ENCODE data around the gene LRRC1.

Gene LRRC1

DNA sequence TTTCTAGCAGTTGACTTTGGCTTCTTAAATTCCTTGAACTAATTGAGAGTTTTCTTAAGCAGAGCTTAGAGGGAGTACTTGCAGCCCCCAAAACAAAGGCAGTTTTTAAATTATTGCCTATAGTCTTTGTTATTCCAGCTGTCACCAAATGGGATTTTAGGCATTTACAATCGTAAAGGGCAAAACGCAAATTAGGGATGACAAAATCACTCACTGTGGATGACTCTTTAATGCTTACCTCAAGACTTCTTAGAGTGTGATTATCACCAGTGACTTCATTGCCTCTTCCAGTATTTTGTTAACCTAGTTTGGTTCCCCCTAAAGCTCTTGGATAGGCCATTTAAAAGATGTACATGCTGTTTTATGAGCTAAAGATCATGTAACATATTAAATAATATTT, 126.8 kb downstream of the LRRC1 start:
- no peaks in the 10 kb centered on the region for H3K9me3 ChIP-seq (ENCODE audit: insufficient read depth, low read length)
- H3K27me3 ChIP-seq (ENCODE audit: insufficient read depth, insufficient read length), result no peaks in the 10 kb centered on the region
- no peak for TF ChIP-seq ZNF274 (IDR thresholded peaks at IDR 0.05; ENCODE audit: low read depth, low read length)
- TF ChIP-seq YY1 (IDR thresholded peaks at IDR 0.05; ENCODE audit: insufficient read depth, insufficient read length), result no peak
- no peak for TF ChIP-seq SUZ12 (IDR thresholded peaks at IDR 0.05; ENCODE audit: extremely low read depth, insufficient read depth, insufficient read length)
- H3K9ac ChIP-seq (ENCODE audit: insufficient read length, low read depth), result no peak overlapping the region
- H3K4me3 ChIP-seq (ENCODE audit: insufficient read length, low read depth), result no peak overlapping the region
- DNase-seq (ENCODE audit: low read depth, low spot score), result no peak
- no peaks in the 10 kb centered on the region for H3K36me3 ChIP-seq (ENCODE audit: insufficient read depth, insufficient read length, low read length)
- no peaks in the 10 kb centered on the region for H3K4me1 ChIP-seq (ENCODE audit: insufficient read depth, insufficient read length)

DNA sequence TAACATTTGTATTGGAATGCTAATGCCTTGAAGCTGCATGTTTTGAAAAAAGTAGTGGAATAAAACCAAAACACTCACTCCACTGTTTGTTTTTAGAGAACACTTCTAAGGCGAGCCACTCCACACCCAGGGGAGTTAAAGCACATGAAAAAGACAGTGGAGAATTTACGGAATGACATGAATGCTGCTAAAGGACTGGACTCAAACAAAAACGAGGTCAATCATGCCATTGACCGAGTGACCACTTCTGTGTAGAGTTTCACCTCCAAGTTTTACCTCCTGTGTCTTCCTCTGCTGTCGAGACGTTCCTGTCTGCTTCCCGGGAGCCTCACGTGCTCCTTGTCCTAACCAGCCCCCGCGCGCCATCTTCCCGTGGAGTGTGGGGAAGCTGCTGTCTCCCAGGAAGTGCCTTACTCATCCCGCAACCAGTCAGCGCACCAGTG, 127.8 kb downstream of the LRRC1 start:
- TF ChIP-seq YY1 (IDR thresholded peaks at IDR 0.05; ENCODE audit: insufficient read depth, insufficient read length) (no peak), ZNF274 (IDR thresholded peaks at IDR 0.05; ENCODE audit: low read depth, low read length) (no peak), SUZ12 (IDR thresholded peaks at IDR 0.05; ENCODE audit: extremely low read depth, insufficient read depth, insufficient read length) (no peak)
- no peak for DNase-seq (ENCODE audit: low read depth, low spot score)
- no peaks in the 10 kb centered on the region for H3K9me3 ChIP-seq (ENCODE audit: insufficient read depth, low read length)
- H3K4me3 ChIP-seq (ENCODE audit: insufficient read length, low read depth), result no peak overlapping the region
- no peaks in the 10 kb centered on the region for H3K4me1 ChIP-seq (ENCODE audit: insufficient read depth, insufficient read length)
- H3K36me3 ChIP-seq (ENCODE audit: insufficient read depth, insufficient read length, low read length), result no peaks in the 10 kb centered on the region
- no peaks in the 10 kb centered on the region for H3K27me3 ChIP-seq (ENCODE audit: insufficient read depth, insufficient read length)
- H3K9ac ChIP-seq (ENCODE audit: insufficient read length, low read depth), result no peak overlapping the region

DNA sequence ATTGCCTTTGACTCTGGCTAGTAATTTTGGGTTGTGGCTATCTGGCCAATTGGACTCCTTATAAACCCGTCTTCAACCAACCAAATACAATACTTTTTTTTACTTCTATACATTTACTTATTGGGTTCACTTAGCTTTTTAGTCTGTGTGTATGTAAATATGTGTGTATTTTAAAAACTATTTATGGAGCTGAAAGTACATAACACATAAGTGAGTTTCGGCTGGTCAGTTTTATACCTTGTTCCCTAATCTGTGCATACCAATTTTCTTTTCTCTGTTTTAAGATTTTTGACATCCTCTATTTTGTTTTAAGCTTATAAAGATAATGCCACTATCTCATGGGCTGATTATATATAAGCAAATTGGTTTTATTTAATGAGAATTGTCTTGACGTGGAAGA, 129.5 kb downstream of the LRRC1 start:
- H3K27me3 ChIP-seq (ENCODE audit: insufficient read depth, insufficient read length), result no peaks in the 10 kb centered on the region
- H3K4me3 ChIP-seq (ENCODE audit: insufficient read length, low read depth), result no peak overlapping the region
- TF ChIP-seq ZNF274 (IDR thresholded peaks at IDR 0.05; ENCODE audit: low read depth, low read length) (no peak), SUZ12 (IDR thresholded peaks at IDR 0.05; ENCODE audit: extremely low read depth, insufficient read depth, insufficient read length) (no peak), YY1 (IDR thresholded peaks at IDR 0.05; ENCODE audit: insufficient read depth, insufficient read length) (no peak)
- no peaks in the 10 kb centered on the region for H3K4me1 ChIP-seq (ENCODE audit: insufficient read depth, insufficient read length)
- H3K36me3 ChIP-seq (ENCODE audit: insufficient read depth, insufficient read length, low read length), result no peaks in the 10 kb centered on the region
- no peaks in the 10 kb centered on the region for H3K9me3 ChIP-seq (ENCODE audit: insufficient read depth, low read length)
- H3K9ac ChIP-seq (ENCODE audit: insufficient read length, low read depth), result no peak overlapping the region
- DNase-seq (ENCODE audit: low read depth, low spot score), result no peak

DNA sequence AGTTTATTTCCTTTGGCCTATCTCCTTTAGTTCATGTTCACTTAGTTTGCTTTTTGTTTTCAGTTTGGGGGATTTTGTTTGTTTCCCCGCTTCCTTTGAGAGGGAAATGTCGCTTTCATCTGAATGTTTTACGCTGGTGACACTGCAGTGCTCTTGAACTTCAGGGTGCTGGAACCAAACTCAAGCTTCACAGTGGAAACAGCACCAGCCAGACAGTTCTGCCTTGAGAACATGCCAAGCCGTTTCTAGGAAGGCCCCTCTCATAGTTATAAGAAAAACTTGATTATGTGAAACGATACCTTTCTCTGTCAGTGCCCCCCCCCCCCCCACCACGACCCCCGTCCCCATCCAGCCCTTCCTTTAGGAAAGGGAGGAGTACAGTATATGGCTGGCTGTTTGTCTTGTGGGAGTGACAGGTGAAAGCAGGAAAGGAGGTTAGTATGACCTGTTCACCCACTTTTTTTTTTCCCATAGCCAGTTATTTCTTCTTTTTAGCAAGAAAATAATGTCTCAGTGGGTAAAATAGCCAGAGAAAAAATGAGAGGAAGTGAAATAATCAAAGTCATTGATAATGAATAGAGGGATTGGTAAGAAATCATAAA, 130.1 kb downstream of the LRRC1 start:
- no peak overlapping the region for H3K9ac ChIP-seq (ENCODE audit: insufficient read length, low read depth)
- no peaks in the 10 kb centered on the region for H3K9me3 ChIP-seq (ENCODE audit: insufficient read depth, low read length)
- H3K4me1 ChIP-seq (ENCODE audit: insufficient read depth, insufficient read length), result no peaks in the 10 kb centered on the region
- H3K36me3 ChIP-seq (ENCODE audit: insufficient read depth, insufficient read length, low read length), result no peaks in the 10 kb centered on the region
- TF ChIP-seq ZNF274 (IDR thresholded peaks at IDR 0.05; ENCODE audit: low read depth, low read length), result no peak
- TF ChIP-seq YY1 (IDR thresholded peaks at IDR 0.05; ENCODE audit: insufficient read depth, insufficient read length), result no peak
- no peak for TF ChIP-seq SUZ12 (IDR thresholded peaks at IDR 0.05; ENCODE audit: extremely low read depth, insufficient read depth, insufficient read length)
- no peak overlapping the region for H3K4me3 ChIP-seq (ENCODE audit: insufficient read length, low read depth)
- no peak for DNase-seq (ENCODE audit: low read depth, low spot score)
- H3K27me3 ChIP-seq (ENCODE audit: insufficient read depth, insufficient read length), result no peaks in the 10 kb centered on the region

DNA sequence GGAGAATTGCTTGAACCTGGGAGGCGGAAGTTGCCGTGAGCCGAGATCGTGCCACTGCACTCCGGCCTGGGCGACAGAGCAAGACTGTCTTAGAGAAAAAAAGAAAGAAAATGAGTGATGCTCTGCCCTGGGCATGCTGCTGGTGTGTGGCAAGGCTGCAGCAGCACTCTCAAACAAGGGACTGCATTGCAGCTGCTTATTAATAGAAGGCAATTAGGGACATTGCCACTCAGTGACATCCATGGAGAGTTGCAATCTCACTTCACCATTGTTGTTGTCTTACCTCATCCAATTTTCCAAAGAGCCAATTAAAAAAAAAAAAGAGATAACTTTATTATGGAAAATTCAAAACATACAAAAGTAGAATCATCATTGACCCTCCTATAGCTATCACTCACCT, 131.1 kb downstream of the LRRC1 start:
- Histone ChIP-seq H3K4me3 (ENCODE audit: insufficient read length, low read depth) (no peak overlapping the region), H3K9me3 (ENCODE audit: insufficient read depth, low read length) (no peaks in the 10 kb centered on the region), H3K9ac (ENCODE audit: insufficient read length, low read depth) (no peak overlapping the region), H3K4me1 (ENCODE audit: insufficient read depth, insufficient read length) (no peaks in the 10 kb centered on the region), H3K27me3 (ENCODE audit: insufficient read depth, insufficient read length) (no peaks in the 10 kb centered on the region), H3K36me3 (ENCODE audit: insufficient read depth, insufficient read length, low read length) (no peaks in the 10 kb centered on the region)
- TF ChIP-seq ZNF274 (IDR thresholded peaks at IDR 0.05; ENCODE audit: low read depth, low read length), result no peak
- no peak for TF ChIP-seq YY1 (IDR thresholded peaks at IDR 0.05; ENCODE audit: insufficient read depth, insufficient read length)
- no peak for TF ChIP-seq SUZ12 (IDR thresholded peaks at IDR 0.05; ENCODE audit: extremely low read depth, insufficient read depth, insufficient read length)
- DNase-seq (ENCODE audit: low read depth, low spot score), result no peak

DNA sequence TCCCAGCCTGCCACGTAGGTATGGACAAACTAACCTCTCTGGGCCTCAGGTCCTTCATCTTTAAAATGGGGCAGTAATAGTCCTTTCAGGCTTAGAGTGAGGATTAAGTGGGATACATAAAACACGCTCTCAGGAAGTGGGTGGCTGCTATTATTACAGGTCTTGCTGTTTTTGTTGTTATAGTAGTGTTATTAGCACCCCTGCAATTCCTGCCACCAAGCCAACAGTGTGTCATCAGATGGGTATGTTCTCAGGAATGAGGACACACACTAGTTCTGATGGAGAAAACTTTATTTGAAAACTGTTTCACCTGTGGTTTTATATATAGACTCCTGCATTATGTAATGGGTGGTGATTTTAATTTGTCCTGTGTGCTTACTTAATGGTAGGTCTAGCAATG, 131.7 kb downstream of the LRRC1 start:
- TF ChIP-seq YY1 (IDR thresholded peaks at IDR 0.05; ENCODE audit: insufficient read depth, insufficient read length), result no peak
- TF ChIP-seq ZNF274 (IDR thresholded peaks at IDR 0.05; ENCODE audit: low read depth, low read length), result no peak
- TF ChIP-seq SUZ12 (IDR thresholded peaks at IDR 0.05; ENCODE audit: extremely low read depth, insufficient read depth, insufficient read length), result no peak
- no peaks in the 10 kb centered on the region for H3K27me3 ChIP-seq (ENCODE audit: insufficient read depth, insufficient read length)
- H3K9ac ChIP-seq (ENCODE audit: insufficient read length, low read depth), result no peak overlapping the region
- no peaks in the 10 kb centered on the region for H3K9me3 ChIP-seq (ENCODE audit: insufficient read depth, low read length)
- H3K4me3 ChIP-seq (ENCODE audit: insufficient read length, low read depth), result no peak overlapping the region
- no peaks in the 10 kb centered on the region for H3K36me3 ChIP-seq (ENCODE audit: insufficient read depth, insufficient read length, low read length)
- H3K4me1 ChIP-seq (ENCODE audit: insufficient read depth, insufficient read length), result no peaks in the 10 kb centered on the region
- DNase-seq (ENCODE audit: low read depth, low spot score), result no peak

DNA sequence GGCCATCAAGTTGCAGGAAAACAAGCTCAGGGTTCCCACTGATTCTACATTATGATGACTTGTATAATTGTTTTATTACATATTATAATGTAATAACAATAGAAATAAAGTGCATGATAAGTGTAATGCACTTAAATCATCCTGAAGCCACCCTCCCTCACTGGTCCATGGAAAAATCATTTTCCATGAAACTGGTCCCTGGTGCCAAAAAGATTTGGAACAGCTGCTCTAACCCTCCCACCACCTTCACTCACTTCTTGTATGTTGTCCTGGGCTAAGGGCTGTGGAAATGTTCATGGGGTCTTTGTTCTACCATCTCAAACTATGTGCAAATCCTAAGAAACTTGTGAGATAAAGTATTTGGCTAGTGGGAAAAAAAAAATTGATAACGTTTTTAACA, 133.8 kb downstream of the LRRC1 start:
- Histone ChIP-seq H3K4me1 (ENCODE audit: insufficient read depth, insufficient read length) (no peaks in the 10 kb centered on the region), H3K4me3 (ENCODE audit: insufficient read length, low read depth) (no peak overlapping the region), H3K9me3 (ENCODE audit: insufficient read depth, low read length) (no peaks in the 10 kb centered on the region), H3K9ac (ENCODE audit: insufficient read length, low read depth) (no peak overlapping the region), H3K27me3 (ENCODE audit: insufficient read depth, insufficient read length) (no peaks in the 10 kb centered on the region), H3K36me3 (ENCODE audit: insufficient read depth, insufficient read length, low read length) (no peaks in the 10 kb centered on the region)
- TF ChIP-seq ZNF274 (IDR thresholded peaks at IDR 0.05; ENCODE audit: low read depth, low read length), result no peak
- no peak for TF ChIP-seq YY1 (IDR thresholded peaks at IDR 0.05; ENCODE audit: insufficient read depth, insufficient read length)
- no peak for TF ChIP-seq SUZ12 (IDR thresholded peaks at IDR 0.05; ENCODE audit: extremely low read depth, insufficient read depth, insufficient read length)
- DNase-seq (ENCODE audit: low read depth, low spot score), result no peak

All from NT2/D1 (cell line).